Erythroblast (primary cell): Measurements from ENCODE around the gene PBLD.

ENCODE experiments used
- GATA1 ChIP-seq: IDR thresholded peaks from 2 replicates; pipeline ENCODE4 v1.6.1; 2011; ENCODE audit warnings: low read depth, mild to moderate bottlenecking, control low read depth, low read length, moderate library complexity
- POLR2A ChIP-seq: IDR thresholded peaks from 2 replicates; pipeline ENCODE4 v1.6.1; 2011; ENCODE audit warnings: mild to moderate bottlenecking, low read length

DNA sequence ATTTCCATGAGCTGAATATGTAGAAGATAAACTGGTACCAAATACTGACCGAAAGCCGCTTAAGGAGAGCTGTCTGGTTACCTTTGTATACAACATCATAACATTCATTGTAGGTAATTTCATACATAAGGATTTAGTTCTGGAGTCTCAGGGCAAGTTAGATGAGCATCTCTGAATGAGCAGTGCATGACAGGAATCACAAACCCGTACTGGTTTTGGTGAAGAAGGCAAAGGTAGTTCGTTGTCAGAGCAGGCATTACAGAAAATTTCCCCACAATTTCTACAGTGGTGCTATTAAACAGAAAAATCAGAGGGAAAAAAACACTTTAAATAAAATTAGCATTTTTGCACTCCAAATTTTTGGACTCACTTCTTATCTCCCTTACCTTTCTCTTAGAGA, 12.9 kb upstream of the PBLD start:
- TF ChIP-seq POLR2A = no peak
- TF ChIP-seq GATA1 = no peak
